HG03354 (cell line): Measurements from ENCODE around the gene SUCNR1.
"Not testable (repeated sequence)": the region's sequence is repeated elsewhere in the genome, so short reads cannot be mapped to it uniquely, and the experiment has no call there.

ENCODE experiments used
- ATAC-seq: cut with Tn5 transposase; IDR thresholded peaks from one replicate; pipeline ENCODE4 v1.9.1; 2021; ENCODE audit warnings: mild to moderate bottlenecking; ENCODE audit not compliant: unreplicated experiment, poor library complexity, severe bottlenecking

Gene SUCNR1

GRCh38 chr3:151873398-151873797 is at the start of gene SUCNR1:
TSS of gene SUCNR1 (plus strand) at chr3:151873643. CDS start at chr3:151879893, 6,250 bp downstream.
- no peak for ATAC-seq

GRCh38 chr3:151827816-151828215 is 45.6 kb upstream of the SUCNR1 start:
- ATAC-seq, result no peak

- ATAC-seq, result no peak
Observed at GRCh38 chr3:151835751-151836525, 37.5 kb upstream of the SUCNR1 start.

- no peak for ATAC-seq
Observed at GRCh38 chr3:151837057-151837456, 36.4 kb upstream of the SUCNR1 start.

- peak; percentile 80 for ATAC-seq
Observed at GRCh38 chr3:151838574-151839312, 34.7 kb upstream of the SUCNR1 start.

- ATAC-seq, result no peak
Observed at GRCh38 chr3:151839313-151839631, 34.2 kb upstream of the SUCNR1 start.

GRCh38 chr3:151841801-151842200 is 31.6 kb upstream of the SUCNR1 start:
- no peak for ATAC-seq

GRCh38 chr3:151843275-151843674 is 30.2 kb upstream of the SUCNR1 start:
- no peak for ATAC-seq

- no peak for ATAC-seq
Observed at GRCh38 chr3:151845306-151845905, 28.0 kb upstream of the SUCNR1 start.

- not testable (repeated sequence) for ATAC-seq
Observed at GRCh38 chr3:151850065-151850464, 23.4 kb upstream of the SUCNR1 start.

- no peak for ATAC-seq
Observed at GRCh38 chr3:151852074-151852811, 21.2 kb upstream of the SUCNR1 start.

- no peak for ATAC-seq
Observed at GRCh38 chr3:151856118-151856517, 17.3 kb upstream of the SUCNR1 start.

- ATAC-seq, result no peak
Observed at GRCh38 chr3:151856641-151857040, 16.8 kb upstream of the SUCNR1 start.

- ATAC-seq, result no peak
Observed at GRCh38 chr3:151859233-151859673, 14.2 kb upstream of the SUCNR1 start.

- ATAC-seq, result no peak
Observed at GRCh38 chr3:151859905-151860304, 13.5 kb upstream of the SUCNR1 start.

- no peak for ATAC-seq
Observed at GRCh38 chr3:151863611-151864010, 9.8 kb upstream of the SUCNR1 start.

GRCh38 chr3:151864423-151865101 is 8.9 kb upstream of the SUCNR1 start:
- ATAC-seq, result no peak

GRCh38 chr3:151866711-151867410 is 6.6 kb upstream of the SUCNR1 start:
- no peak for ATAC-seq

GRCh38 chr3:151867666-151868065 is 5.8 kb upstream of the SUCNR1 start:
- ATAC-seq, result no peak
